Epithelial cell of proximal tubule (primary cell): Measurements from ENCODE around the gene NFILZ. TPM values are rescaled to one million over a fixed set of nuclear protein-coding genes. Genes with fewer than 3 reads are reported as not detected.

Source experiments
- DNase-seq: peaks from one replicate; pipeline ENCODE4 v3.0.0-alpha.2; 2011; ENCODE audit warnings: low read depth
- H3K4me3 ChIP-seq: 2 replicates; pipeline ENCODE4 v1.5.1; 2011; ENCODE audit warnings: low read depth, mild to moderate bottlenecking, low read length
- total RNA-seq: library from RNA; depleted of rRNA; stranded (reverse); fragments of >200 nt; gene quantifications from 2 replicates; pipeline ENCODE4 v1.2.3, GENCODE V29; 2015
- TF ChIP-seq, protein P1 (sequence below): conservative IDR thresholded peaks from 2 replicates; pipeline ENCODE4 v1.5.1; 2012; ENCODE audit warnings: low read depth, mild to moderate bottlenecking, low read length

The NFILZ gene
- total RNA-seq, 1 donor from 2014 or later = not detected

DNA sequence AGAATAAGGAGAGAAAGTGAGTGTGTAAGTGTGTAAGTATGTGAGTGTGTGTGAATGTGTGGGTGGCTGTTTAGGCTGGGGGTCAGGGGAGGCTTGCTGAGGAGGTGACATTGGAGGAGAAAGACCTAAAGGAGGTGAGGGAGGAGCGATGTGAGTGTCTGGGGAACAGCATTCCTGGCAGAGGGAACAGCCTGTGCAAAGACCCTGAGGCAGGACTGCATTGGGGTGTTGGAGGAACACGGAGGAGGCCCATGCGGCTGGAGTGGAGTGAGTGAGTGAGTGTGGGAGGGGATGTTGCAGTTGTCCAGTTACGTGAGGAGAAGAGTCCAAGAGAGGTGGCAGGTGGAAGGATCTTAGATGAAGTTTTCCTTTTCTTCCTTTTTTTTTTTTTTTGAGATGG is 31.8 kb downstream of the NFILZ start:
- TF ChIP-seq, protein P1, sequence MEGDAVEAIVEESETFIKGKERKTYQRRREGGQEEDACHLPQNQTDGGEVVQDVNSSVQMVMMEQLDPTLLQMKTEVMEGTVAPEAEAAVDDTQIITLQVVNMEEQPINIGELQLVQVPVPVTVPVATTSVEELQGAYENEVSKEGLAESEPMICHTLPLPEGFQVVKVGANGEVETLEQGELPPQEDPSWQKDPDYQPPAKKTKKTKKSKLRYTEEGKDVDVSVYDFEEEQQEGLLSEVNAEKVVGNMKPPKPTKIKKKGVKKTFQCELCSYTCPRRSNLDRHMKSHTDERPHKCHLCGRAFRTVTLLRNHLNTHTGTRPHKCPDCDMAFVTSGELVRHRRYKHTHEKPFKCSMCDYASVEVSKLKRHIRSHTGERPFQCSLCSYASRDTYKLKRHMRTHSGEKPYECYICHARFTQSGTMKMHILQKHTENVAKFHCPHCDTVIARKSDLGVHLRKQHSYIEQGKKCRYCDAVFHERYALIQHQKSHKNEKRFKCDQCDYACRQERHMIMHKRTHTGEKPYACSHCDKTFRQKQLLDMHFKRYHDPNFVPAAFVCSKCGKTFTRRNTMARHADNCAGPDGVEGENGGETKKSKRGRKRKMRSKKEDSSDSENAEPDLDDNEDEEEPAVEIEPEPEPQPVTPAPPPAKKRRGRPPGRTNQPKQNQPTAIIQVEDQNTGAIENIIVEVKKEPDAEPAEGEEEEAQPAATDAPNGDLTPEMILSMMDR = no peak

DNA sequence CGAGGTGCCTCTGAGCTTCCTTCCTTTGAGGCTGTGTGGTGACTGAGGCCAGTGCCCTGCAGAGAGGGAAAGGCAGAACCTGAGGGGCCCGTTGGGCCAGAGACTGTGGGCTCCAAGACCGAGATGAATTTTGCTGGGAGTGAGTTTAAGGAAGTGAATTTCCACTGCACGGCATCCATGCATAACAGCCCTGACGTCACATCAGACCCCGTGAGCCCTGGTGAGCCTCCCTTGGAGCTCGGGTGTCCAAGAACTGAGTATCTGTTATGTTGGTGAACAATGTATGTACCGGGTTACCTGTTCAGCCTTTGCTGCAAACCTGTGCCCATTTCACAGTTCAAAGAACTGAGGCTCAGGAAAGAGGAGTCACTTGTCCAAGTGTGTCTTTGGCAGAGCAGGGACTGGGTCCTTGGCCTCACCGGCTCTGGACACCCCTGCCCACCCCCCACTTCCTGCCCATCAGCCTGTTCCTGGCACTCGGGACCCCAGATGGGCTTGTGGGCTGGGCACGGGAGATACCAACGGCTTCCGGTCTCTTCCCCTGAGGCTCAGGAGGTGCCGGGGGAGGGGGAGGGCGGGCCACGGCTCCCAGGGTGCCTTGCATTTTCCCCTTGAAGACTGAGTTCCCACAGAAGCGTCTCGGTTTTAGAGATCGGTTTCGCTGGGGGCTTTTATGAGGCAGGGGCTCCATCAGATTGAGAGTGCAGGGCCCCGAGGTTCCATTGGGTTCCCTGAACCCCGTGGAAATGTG is 33.7 kb downstream of the NFILZ start:
- no peak overlapping the region for H3K4me3 ChIP-seq
- no peak for DNase-seq
- TF ChIP-seq, protein P1 = no peak

More for the DNA sequence above, 31.8 kb downstream of the NFILZ start:
- no peak for DNase-seq
- no peak overlapping the region for H3K4me3 ChIP-seq

DNA sequence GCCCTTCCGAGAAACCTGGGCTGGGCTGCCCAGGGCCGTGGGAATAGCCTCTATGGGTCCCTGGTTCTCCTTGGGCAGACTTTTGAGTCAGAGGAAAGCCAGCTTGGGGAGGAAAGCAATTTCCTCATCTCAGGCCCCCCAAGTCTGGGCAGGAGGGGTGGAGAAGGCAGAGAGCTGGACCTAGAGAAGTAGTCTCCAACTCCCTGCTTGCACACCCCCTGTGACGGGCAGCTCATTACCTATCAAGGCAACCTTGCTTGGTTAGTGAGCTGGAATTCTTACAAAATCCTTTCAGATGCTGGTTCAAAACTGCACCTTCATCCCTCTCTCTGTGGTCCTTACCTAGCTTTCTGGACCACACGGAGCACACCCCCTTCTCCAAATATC is 34.2 kb downstream of the NFILZ start:
- no peak overlapping the region for H3K4me3 ChIP-seq
- DNase-seq = no peak
- TF ChIP-seq, protein P1 = no peak

DNA sequence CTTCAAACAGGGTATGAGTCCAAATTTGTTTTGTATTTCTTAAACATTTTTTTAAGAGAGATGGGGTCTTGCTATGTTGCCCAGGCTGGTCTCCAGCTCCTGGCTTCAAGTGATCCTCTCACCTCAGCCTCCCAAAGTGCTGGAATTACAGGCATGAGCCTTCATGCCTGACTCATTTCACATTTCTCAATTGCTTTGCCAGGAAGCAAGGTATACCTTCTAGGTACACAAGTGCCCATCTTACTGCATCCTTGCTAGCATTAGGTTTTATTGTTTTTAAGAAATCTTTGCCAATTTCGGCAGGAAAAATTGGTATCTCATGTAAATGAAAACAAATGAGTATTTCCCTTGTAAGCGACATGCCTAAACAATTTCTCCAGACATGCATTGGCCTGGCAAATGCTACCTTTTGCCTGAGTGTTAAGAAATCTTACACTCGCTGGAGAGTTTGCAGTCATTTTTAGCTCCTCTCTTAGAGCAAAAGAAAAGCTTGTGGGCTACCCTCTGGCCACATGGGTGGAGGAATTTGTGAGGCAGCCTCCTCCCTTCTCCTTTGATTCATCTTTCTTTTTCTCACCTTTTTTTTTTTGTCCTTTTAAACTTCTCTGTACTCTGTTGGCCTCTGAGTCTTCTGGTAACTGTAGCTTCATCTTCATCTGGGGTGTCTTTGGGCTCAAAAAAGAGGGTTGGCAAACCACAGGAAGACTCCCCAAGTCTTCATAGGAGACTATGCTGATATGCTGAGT is 35.2 kb downstream of the NFILZ start:
- TF ChIP-seq, protein P1 = no peak
- DNase-seq = no peak
- H3K4me3 ChIP-seq = no peak overlapping the region

DNA sequence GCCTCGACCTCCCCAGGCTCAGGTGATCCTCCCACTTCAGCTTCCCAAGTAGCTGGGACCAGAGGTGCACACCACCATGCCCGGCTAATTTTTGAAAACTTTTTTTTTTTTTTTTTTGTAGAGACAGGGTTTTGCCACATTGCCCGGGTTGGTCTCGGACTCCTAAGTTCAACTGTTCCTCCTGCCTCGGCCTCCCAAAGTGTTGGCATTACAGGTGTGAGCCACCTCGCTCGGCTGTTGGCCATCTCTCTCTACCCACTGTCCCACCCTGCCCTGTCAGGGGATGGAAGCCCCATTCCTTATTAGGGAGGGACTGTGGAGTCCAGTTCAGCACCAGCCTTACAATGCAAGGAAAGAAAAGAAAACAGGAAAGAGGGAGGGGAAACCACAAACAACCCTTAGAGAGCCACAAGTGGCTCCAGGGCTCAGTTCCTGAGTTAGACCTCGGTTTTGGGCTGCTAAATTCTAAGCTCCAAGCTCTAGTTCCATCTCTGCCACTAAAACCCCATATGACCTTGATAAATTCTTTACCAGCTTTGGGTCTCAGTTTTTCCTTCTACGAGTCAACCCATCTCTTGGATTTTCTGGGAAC is 36.5 kb downstream of the NFILZ start:
- DNase-seq = no peak
- H3K4me3 ChIP-seq = no peak overlapping the region
- TF ChIP-seq, protein P1 = no peak

DNA sequence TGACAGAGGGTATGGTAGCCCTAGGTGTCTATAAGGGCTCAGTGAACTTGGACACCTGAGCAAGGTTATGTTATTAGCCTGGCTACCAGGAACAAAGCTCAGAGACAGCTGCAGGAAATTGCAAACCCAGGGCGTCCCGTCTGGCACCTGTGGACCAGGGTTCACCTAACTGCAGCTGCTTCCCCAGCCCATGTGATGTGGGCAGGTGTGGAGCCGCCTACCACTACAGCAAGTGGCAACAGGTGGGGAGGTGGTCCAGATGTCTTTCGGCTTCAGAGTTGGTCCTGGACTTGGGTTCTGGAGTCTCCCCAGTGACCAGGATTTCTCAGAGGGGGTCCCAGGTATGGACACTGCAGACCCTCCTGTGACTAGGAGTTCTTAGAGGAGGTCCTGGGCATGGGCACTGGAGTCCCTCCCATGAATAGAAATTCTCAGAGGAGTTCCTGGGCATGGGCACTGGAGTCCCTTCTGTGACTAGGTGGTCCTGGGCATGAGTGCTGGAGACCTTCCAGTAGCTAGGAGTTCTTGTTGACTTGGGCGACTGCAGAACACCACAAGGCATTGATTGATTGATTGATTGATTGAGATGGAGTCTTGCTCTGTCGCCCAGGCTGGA is 43.0 kb downstream of the NFILZ start:
- TF ChIP-seq, protein P1 = no peak
- no peak overlapping the region for H3K4me3 ChIP-seq
- no peak for DNase-seq
